KMS-11 (cell line): ENCODE data around the gene KCNJ16.

Experiments
- H2AFZ ChIP-seq: fragments of 200-600 bp; sonication (generic); 2 replicates; pipeline ENCODE4 v1.6.1; 2016; ENCODE audit warnings: antibody characterized with exemption, mixed run types, low read depth
- H3K27ac ChIP-seq: fragments of 200-600 bp; sonication (generic); 2 replicates; pipeline ENCODE4 v1.6.1; 2016; ENCODE audit warnings: mild to moderate bottlenecking, mixed run types
- H3K27me3 ChIP-seq: fragments of 200-600 bp; sonication (generic); 2 replicates; pipeline ENCODE4 v1.6.1; 2017; ENCODE audit warnings: mild to moderate bottlenecking, low read depth, mixed run types, moderate library complexity; ENCODE audit not compliant: insufficient read depth
- H3K36me3 ChIP-seq: fragments of 200-600 bp; sonication (generic); 2 replicates; pipeline ENCODE4 v1.6.1; 2017; ENCODE audit warnings: mild to moderate bottlenecking, mixed run types; ENCODE audit not compliant: insufficient read depth
- H3K4me1 ChIP-seq: fragments of 200-600 bp; sonication (generic); 2 replicates; pipeline ENCODE4 v1.6.1; 2016; ENCODE audit warnings: mild to moderate bottlenecking, low read depth, mixed run types; ENCODE audit not compliant: poor library complexity, severe bottlenecking
- H3K4me2 ChIP-seq: fragments of 200-600 bp; sonication (generic); 2 replicates; pipeline ENCODE4 v1.7.0; 2016; ENCODE audit warnings: mild to moderate bottlenecking, mixed run types
- H3K4me3 ChIP-seq: fragments of 200-600 bp; sonication (generic); IDR thresholded peaks from 2 replicates; pipeline ENCODE4 v1.6.1; 2017; ENCODE audit warnings: low read depth, low read length, mixed read lengths; ENCODE audit not compliant: insufficient read depth
- H3K79me2 ChIP-seq: fragments of 200-600 bp; sonication (generic); 2 replicates; pipeline ENCODE4 v1.6.1; 2016; ENCODE audit warnings: low read depth, mixed run types; ENCODE audit not compliant: insufficient read depth
- H3K9ac ChIP-seq: fragments of 200-600 bp; sonication (generic); 2 replicates; pipeline ENCODE4 v1.6.1; 2016; ENCODE audit warnings: mild to moderate bottlenecking, mixed run types
- H4K20me1 ChIP-seq: fragments of 200-600 bp; sonication (generic); 2 replicates; pipeline ENCODE4 v1.6.1; 2016; ENCODE audit warnings: mild to moderate bottlenecking, mixed run types; ENCODE audit not compliant: insufficient read depth
- TF ChIP-seq, protein P1 (sequence below): fragments of 200-600 bp; sonication (generic); conservative IDR thresholded peaks from 2 replicates; pipeline ENCODE4 v1.6.1; 2017; ENCODE audit warnings: low read depth, mild to moderate bottlenecking, antibody characterized with exemption, low read length, moderate library complexity, mixed read lengths

KCNJ16 gene

DNA sequence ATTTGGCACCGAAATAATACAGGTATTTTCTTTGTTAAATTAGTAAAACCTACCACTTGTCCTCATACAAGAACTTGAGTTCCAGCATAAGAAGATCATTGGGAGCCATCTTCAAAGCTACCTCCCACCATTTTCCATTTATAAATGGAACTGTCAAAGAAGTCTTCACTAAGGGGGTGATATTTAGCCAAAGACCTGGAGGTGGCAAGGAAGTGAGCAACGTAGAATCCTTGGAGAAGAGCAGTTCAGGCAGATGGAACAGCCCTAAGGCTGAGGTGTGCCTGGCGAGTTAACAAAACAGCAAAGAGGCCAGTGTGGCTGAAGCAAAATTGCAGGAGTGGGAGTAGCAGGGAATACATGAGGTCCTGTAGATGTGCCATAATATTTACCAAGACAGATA lies 1.8 kb downstream of the KCNJ16 start:
- H3K27me3 ChIP-seq: no peaks in the 10 kb centered on the region
- no peak overlapping the region for H3K27ac ChIP-seq
- H3K4me2 ChIP-seq: no peak overlapping the region
- TF ChIP-seq, protein P1, sequence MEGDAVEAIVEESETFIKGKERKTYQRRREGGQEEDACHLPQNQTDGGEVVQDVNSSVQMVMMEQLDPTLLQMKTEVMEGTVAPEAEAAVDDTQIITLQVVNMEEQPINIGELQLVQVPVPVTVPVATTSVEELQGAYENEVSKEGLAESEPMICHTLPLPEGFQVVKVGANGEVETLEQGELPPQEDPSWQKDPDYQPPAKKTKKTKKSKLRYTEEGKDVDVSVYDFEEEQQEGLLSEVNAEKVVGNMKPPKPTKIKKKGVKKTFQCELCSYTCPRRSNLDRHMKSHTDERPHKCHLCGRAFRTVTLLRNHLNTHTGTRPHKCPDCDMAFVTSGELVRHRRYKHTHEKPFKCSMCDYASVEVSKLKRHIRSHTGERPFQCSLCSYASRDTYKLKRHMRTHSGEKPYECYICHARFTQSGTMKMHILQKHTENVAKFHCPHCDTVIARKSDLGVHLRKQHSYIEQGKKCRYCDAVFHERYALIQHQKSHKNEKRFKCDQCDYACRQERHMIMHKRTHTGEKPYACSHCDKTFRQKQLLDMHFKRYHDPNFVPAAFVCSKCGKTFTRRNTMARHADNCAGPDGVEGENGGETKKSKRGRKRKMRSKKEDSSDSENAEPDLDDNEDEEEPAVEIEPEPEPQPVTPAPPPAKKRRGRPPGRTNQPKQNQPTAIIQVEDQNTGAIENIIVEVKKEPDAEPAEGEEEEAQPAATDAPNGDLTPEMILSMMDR: no peak
- H3K4me1 ChIP-seq: no peaks in the 10 kb centered on the region
- H3K9ac ChIP-seq: no peak overlapping the region
- H3K4me3 ChIP-seq: no peak overlapping the region
- no peaks in the 10 kb centered on the region for H4K20me1 ChIP-seq
- H3K36me3 ChIP-seq: no peaks in the 10 kb centered on the region
- H3K79me2 ChIP-seq: no peaks in the 10 kb centered on the region
- H2AFZ ChIP-seq: no peak overlapping the region

DNA sequence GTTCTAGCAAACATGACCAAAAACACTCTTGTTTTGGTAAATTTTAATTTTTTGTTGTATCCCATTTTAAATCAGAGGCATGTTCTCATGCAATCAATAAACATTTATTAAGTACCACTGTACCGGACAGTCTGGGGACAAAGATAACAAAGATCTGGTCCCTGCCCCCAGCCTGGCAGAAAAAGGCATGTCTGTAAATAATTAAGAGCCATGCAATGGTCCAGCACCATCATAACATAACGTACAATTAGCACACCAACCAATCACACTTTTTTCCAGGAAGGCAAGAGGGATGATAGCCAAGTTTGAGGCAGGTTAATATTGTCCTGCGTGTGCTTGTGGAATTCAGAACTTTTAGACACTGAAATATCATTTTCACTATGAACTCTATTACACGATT lies 3.5 kb downstream of the KCNJ16 start:
- Histone ChIP-seq H2AFZ (no peak overlapping the region), H3K4me3 (no peak overlapping the region), H3K27me3 (no peaks in the 10 kb centered on the region), H3K4me1 (no peaks in the 10 kb centered on the region), H4K20me1 (no peaks in the 10 kb centered on the region), H3K79me2 (no peaks in the 10 kb centered on the region), H3K4me2 (no peak overlapping the region), H3K27ac (no peak overlapping the region), H3K9ac (no peak overlapping the region), H3K36me3 (no peaks in the 10 kb centered on the region)
- TF ChIP-seq, protein P1: no peak

DNA sequence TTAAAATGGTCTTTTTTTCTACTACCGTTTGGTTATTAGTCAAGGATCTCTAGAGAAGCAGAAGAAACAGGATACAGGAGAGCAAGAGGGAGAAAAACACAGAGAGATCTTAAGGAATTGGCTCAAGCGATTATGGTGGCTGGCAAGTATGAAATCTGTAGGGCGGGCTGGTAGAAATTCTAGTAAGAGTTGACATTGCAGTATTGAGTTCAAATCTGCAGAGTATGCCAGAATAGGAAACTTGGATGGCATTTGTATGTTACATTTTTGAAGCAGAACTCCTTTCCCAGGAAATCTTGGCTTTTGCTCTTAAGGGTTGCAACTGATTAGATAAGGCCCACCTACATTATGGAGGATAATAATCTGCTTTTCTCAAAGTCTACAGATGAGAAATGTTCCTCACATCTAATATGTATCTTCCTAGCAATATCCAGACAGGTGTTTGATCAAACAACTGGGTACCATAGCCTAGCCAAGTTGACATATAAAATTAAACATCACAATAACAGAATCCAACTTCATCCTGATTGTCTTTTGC lies 4.0 kb downstream of the KCNJ16 start:
- Histone ChIP-seq H3K36me3 (no peaks in the 10 kb centered on the region), H4K20me1 (no peaks in the 10 kb centered on the region), H3K79me2 (no peaks in the 10 kb centered on the region), H3K27ac (no peak overlapping the region), H3K27me3 (no peaks in the 10 kb centered on the region), H3K9ac (no peak overlapping the region), H2AFZ (no peak overlapping the region), H3K4me1 (no peaks in the 10 kb centered on the region), H3K4me3 (no peak overlapping the region), H3K4me2 (no peak overlapping the region)
- TF ChIP-seq, protein P1: no peak

DNA sequence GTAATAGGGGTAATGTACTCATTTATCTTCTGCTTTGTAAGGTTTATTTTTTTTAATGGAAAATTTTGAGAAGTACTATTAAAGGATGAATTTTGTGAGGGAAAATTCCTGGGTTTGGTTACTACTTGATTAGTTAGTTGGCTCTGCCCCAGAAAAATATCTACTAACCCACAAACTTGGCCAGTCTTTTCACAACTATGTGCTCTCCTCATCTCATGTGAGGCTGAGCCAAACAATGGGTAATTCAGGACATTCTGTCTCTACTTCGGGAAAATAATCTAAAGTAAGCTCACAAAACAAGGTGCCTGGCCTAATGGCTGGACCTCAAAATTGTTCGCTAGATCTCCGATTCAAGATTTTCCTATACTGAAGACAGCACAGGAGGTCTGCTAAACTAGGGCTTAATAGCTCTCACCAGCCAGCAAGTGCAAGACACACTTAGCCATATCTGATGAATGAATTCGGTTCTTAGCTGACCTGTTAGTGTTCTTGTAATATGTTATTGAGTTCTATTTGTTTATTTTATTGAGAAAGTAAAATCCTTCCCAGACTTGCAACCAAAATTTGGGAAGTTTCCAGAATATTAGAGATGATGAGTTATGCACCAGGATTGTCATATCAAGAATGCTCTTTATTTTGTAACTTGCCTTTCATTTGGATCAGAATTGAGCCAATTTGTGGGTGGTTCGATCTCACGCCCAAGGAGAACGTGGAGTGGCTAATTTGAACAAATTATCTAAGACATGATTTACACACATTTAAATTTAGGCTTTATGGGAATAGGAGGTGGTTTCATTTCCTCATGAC lies 5.7 kb downstream of the KCNJ16 start:
- Histone ChIP-seq H2AFZ (no peak overlapping the region), H3K27me3 (no peaks in the 10 kb centered on the region), H3K9ac (no peak overlapping the region), H3K4me3 (no peak overlapping the region), H4K20me1 (no peaks in the 10 kb centered on the region), H3K4me1 (no peaks in the 10 kb centered on the region), H3K79me2 (no peaks in the 10 kb centered on the region), H3K4me2 (no peak overlapping the region), H3K27ac (no peak overlapping the region), H3K36me3 (no peaks in the 10 kb centered on the region)
- TF ChIP-seq, protein P1: no peak
